HCT116 (cell line): Measurements from ENCODE around the gene ANGPT4. TPM values are rescaled to one million over a fixed set of nuclear protein-coding genes. Genes with fewer than 3 reads are reported as not detected.

Experiments used
- ATAC-seq: fragments of 200-7000 bp; cut with Tn5 transposase; 2 replicates; pipeline ENCODE4 v1.9.1; 2020; ENCODE audit warnings: mild to moderate bottlenecking, moderate library complexity
- Bru-seq: library from RNA; stranded (reverse); fragments of 400-500 nt; gene quantifications from one replicate; lab custom pipeline; 2021; lab: Mats Ljungman, UMichigan
- BruChase-seq, 2 experiments: library from RNA; stranded (reverse); fragments of 400-500 nt; gene quantifications; one replicate each; lab custom pipeline; 2021; lab: Mats Ljungman, UMichigan
- BruUV-seq: library from RNA; stranded (reverse); fragments of 400-500 nt; replicated peaks from 2 replicates; lab custom pipeline; 2021; lab: Mats Ljungman, UMichigan
- CTCF ChIA-PET: fragments of 300-600 bp; sonication (Branson Sonifier 250); formaldehyde crosslinking; loops from one replicate; lab custom pipeline; 2021; ENCODE audit warnings: antibody characterized with exemption; lab: Charles Lee
- POLR2A ChIA-PET: fragments of 300-600, 350-600 bp; sonication (Branson Sonifier 250); formaldehyde crosslinking; loops from one replicate; lab custom pipeline; 2021; ENCODE audit warnings: antibody characterized with exemption; lab: Charles Lee
- RAD21 ChIA-PET, 2 experiments: fragments of 300-600 bp; sonication (Branson Sonifier 250); formaldehyde crosslinking; loops; one replicate each; lab custom pipeline; 2023; ENCODE audit warnings: low total read pairs in 2 of 2; ENCODE audit not compliant: uncharacterized antibody in 2 of 2, unreplicated experiment in 2 of 2, low non-redundant PET in 1 of 2; lab: Charles Lee
- DNase-seq: peaks from one replicate; pipeline ENCODE4 v3.0.0-alpha.2; 2010; ENCODE audit warnings: low read depth, low spot score
- H2AFZ ChIP-seq: fragments of 200-600 bp; shearing (Covaris generic), sonication (generic); 2 replicates; pipeline ENCODE4 v1.6.1; 2017; ENCODE audit warnings: low read depth, mixed run types, mixed read lengths, antibody characterized with exemption, low read length; ENCODE audit not compliant: poor library complexity, severe bottlenecking
- H3K27ac ChIP-seq: 2 replicates; pipeline ENCODE4 v1.5.1; 2012; ENCODE audit warnings: low read depth, low read length
- H3K27me3 ChIP-seq: fragments of 200-600 bp; sonication (generic); 2 replicates; pipeline ENCODE4 v1.6.1; 2016; ENCODE audit warnings: mixed run types, low read length, mixed read lengths; ENCODE audit not compliant: insufficient read depth
- H3K36me3 ChIP-seq, 2 experiments: fragments of 200-500 bp in 1 of 2; fragments of 200-600 bp in 1 of 2; sonication (Bioruptor generic) in 1 of 2; sonication (generic) in 1 of 2; 2 replicates each; pipeline versions ENCODE4 v1.5.1 to v1.6.1; 2014 to 2016; ENCODE audit warnings: low read length in 2 of 2, inconsistent platforms in 1 of 2, mixed read lengths in 1 of 2, mixed run types in 1 of 2; ENCODE audit not compliant: insufficient read depth in 2 of 2, control insufficient read depth in 1 of 2
- H3K4me1 ChIP-seq, 2 experiments: fragments of 200-600 bp in 1 of 2; sonication (generic) in 1 of 2; 2 replicates each; pipeline versions ENCODE4 v1.5.1 to v1.6.1; 2012 to 2017; ENCODE audit warnings: low read length in 2 of 2, inconsistent platforms in 1 of 2, mild to moderate bottlenecking in 1 of 2, mixed read lengths in 1 of 2, mixed run types in 1 of 2, moderate library complexity in 1 of 2; ENCODE audit not compliant: insufficient read depth in 2 of 2, control insufficient read depth in 1 of 2
- H3K4me2 ChIP-seq: fragments of 200-600 bp; sonication (generic); 2 replicates; pipeline ENCODE4 v1.6.1; 2017; ENCODE audit warnings: mixed run types, low read length, mixed read lengths
- H3K4me3 ChIP-seq, 2 experiments: fragments of 200-600 bp in 1 of 2; sonication (generic) in 1 of 2; replicated peaks in 1 of 2; 2 replicates each; pipeline ENCODE4 v1.5.1; 2011 to 2016; ENCODE audit warnings: low read length in 2 of 2, control low read depth in 1 of 2, low read depth in 1 of 2, mild to moderate bottlenecking in 1 of 2, mixed read lengths in 1 of 2, mixed run types in 1 of 2
- H3K79me2 ChIP-seq: fragments of 200-600 bp; sonication (generic); 2 replicates; pipeline ENCODE4 v1.6.1; 2017; ENCODE audit warnings: mild to moderate bottlenecking, mixed run types, low read length, moderate library complexity, mixed read lengths; ENCODE audit not compliant: insufficient read depth
- H3K9ac ChIP-seq: fragments of 200-600 bp; sonication (generic); 2 replicates; pipeline ENCODE4 v1.6.1; 2016; ENCODE audit warnings: low read length, mixed read lengths
- H3K9me2 ChIP-seq: fragments of 200-600 bp; sonication (generic), shearing (Covaris generic); 2 replicates; pipeline ENCODE4 v1.6.1; 2017; ENCODE audit warnings: mixed run types, mild to moderate bottlenecking, moderate library complexity; ENCODE audit not compliant: insufficient read depth
- H3K9me3 ChIP-seq, 2 experiments: fragments of 200-500 bp in 1 of 2; fragments of 200-600 bp in 1 of 2; sonication (Bioruptor generic) in 1 of 2; sonication (generic) in 1 of 2; 2 replicates each; pipeline ENCODE4 v1.6.1; 2014 to 2017; ENCODE audit warnings: low read length in 2 of 2, mixed read lengths in 2 of 2, inconsistent platforms in 1 of 2, low read depth in 1 of 2, mild to moderate bottlenecking in 1 of 2, mixed run types in 1 of 2, moderate library complexity in 1 of 2; ENCODE audit not compliant: control insufficient read depth in 1 of 2, insufficient read depth in 1 of 2
- H4K20me1 ChIP-seq: fragments of 200-600 bp; sonication (generic), shearing (Covaris generic); 2 replicates; pipeline ENCODE4 v1.6.1; 2017; ENCODE audit warnings: mixed run types, mild to moderate bottlenecking, moderate library complexity; ENCODE audit not compliant: insufficient read depth
- CEBPB ChIP-seq: IDR thresholded peaks from 2 replicates; pipeline ENCODE4 v1.6.1; 2012; ENCODE audit warnings: low read depth
- EZH2 ChIP-seq: fragments of 200-600 bp; sonication (generic); IDR thresholded peaks from 2 replicates; pipeline ENCODE4 v1.6.1; 2017; ENCODE audit warnings: antibody characterized with exemption, mixed run types
- JUND ChIP-seq: IDR thresholded peaks from 2 replicates; pipeline ENCODE4 v1.6.1; 2012
- RAD21 ChIP-seq: IDR thresholded peaks from 2 replicates; pipeline ENCODE4 v1.6.1; 2012; ENCODE audit warnings: low read depth, mild to moderate bottlenecking
- SIN3A ChIP-seq: IDR thresholded peaks from 2 replicates; pipeline ENCODE4 v1.6.1; 2012; ENCODE audit warnings: low read depth
- SRF ChIP-seq: IDR thresholded peaks from 2 replicates; pipeline ENCODE4 v1.6.1; 2012; ENCODE audit warnings: low read depth
- TCF7L2 ChIP-seq: IDR thresholded peaks from 2 replicates; pipeline ENCODE4 v1.7.0; 2011; ENCODE audit warnings: borderline replicate concordance, inconsistent platforms; ENCODE audit not compliant: insufficient read depth, insufficient read length; ENCODE audit errors: extremely low read depth
- YY1 ChIP-seq: IDR thresholded peaks from 2 replicates; pipeline ENCODE4 v1.6.1; 2011; ENCODE audit warnings: low read length, low read depth, moderate library complexity, mild to moderate bottlenecking; ENCODE audit not compliant: insufficient replicate concordance; ENCODE audit errors: extremely low read depth
- ZFX ChIP-seq: fragments of 450-650 bp; IDR thresholded peaks from 2 replicates; pipeline ENCODE4 v1.6.1; 2017
- intact Hi-C: fragments of 100-400 bp; cut with micrococcal nuclease; formaldehyde crosslinking; loops from 2 replicates; pipeline ENCODE4 v1.10.0; 2022
- long read RNA-seq: library from polyadenylated mRNA; unstranded; transcript quantifications from one replicate; pipeline ENCODE4 v2.0.0, GENCODE V29; 2021; ENCODE audit not compliant: unreplicated experiment
- polyA plus RNA-seq: library from polyadenylated mRNA; unstranded; fragments of >200 nt; gene quantifications from 2 replicates; pipeline ENCODE4 v1.2.1, GENCODE V29; 2012; ENCODE audit warnings: missing spikeins
- total RNA-seq: library from RNA; stranded (reverse); gene quantifications from one replicate; pipeline ENCODE4 v1.2.1, GENCODE V29; 2021; ENCODE audit not compliant: unreplicated experiment

ANGPT4 gene
- total RNA-seq (not detected), Bru-seq, nascent RNA (percentile 10 among the genes with signal in this experiment), BruChase-seq, experiment 1, labeled RNA remaining after a 6-hour chase (percentile 12 among the genes with signal in this experiment), BruChase-seq, experiment 2, labeled RNA remaining after a 2-hour chase (percentile 9 among the genes with signal in this experiment)
- polyA plus RNA-seq, result 0.31 and 0.39 TPM in 2 replicates
- long read RNA-seq, result 0 reads

- no peaks in the 10 kb centered on the region for H3K27me3 ChIP-seq
- ATAC-seq (no peak), DNase-seq (no peak)
- H3K9me3 ChIP-seq, result no peaks in the 10 kb centered on the region
- no peaks in the 10 kb centered on the region for H4K20me1 ChIP-seq
- H2AFZ ChIP-seq, result no peak within 1 kb of the TSS
- H3K79me2 ChIP-seq, result no peaks in the 10 kb centered on the region
- H3K4me3 ChIP-seq, result no peak within 1 kb of the TSS
- H3K36me3 ChIP-seq, result no peaks in the 10 kb centered on the region
- H3K4me2 ChIP-seq, result no peak within 1 kb of the TSS
- BruUV-seq, result no TSS peak
- TF ChIP-seq SIN3A, result no peak
- no peak for TF ChIP-seq YY1
- no peak for TF ChIP-seq SRF
- no peak for TF ChIP-seq CEBPB
- no peak for TF ChIP-seq EZH2
- TF ChIP-seq ZFX, result no peak
- no peak for TF ChIP-seq TCF7L2
- TF ChIP-seq RAD21, result no peak
- H3K9me2 ChIP-seq, result no peaks in the 10 kb centered on the region
- no peak within 1 kb of the TSS for H3K27ac ChIP-seq
- POLR2A ChIA-PET, result no interaction called here
- RAD21 ChIA-PET, result no interaction called here
- no peak within 1 kb of the TSS for H3K9ac ChIP-seq
- intact Hi-C loops, result no loop called here
- no peaks in the 10 kb centered on the region; a peak in 1 of 4 replicates for H3K4me1 ChIP-seq
- CTCF ChIA-PET, result no interaction called here
Observed at GRCh38 chr20:916125-916799, at the start of gene ANGPT4. ANGPT4 (minus strand) TSS chr20:916334; CDS start chr20:916214, 120 bp downstream.

- Histone ChIP-seq H2AFZ (no peak overlapping the region), H3K9me2 (no peaks in the 10 kb centered on the region), H3K4me2 (no peak overlapping the region), H3K27ac (no peak overlapping the region), H3K9me3 (no peaks in the 10 kb centered on the region), H4K20me1 (no peaks in the 10 kb centered on the region), H3K9ac (no peak overlapping the region), H3K36me3 (no peaks in the 10 kb centered on the region), H3K27me3 (no peaks in the 10 kb centered on the region), H3K79me2 (no peaks in the 10 kb centered on the region), H3K4me1 (peaks cover 0 to 10% of the 10 kb centered on the region in 2 experiments; a peak in 1 of 4 replicates), H3K4me3 (no peak overlapping the region)
- intact Hi-C loops, result no loop called here
- ChIA-PET CTCF (no interaction called here), POLR2A (no interaction called here), RAD21 (no interaction called here)
- ATAC-seq (no peak), DNase-seq (no peak)
- BruUV-seq, result no TSS peak
- TF ChIP-seq SRF (no peak), JUND (no peak)
Observed at GRCh38 chr20:963795-964194, 47.7 kb upstream of the ANGPT4 start.
